HG03135 (cell line): Measurements from ENCODE around the gene NT5DC1.

Experiments used
- ATAC-seq: cut with Tn5 transposase; IDR thresholded peaks from one replicate; pipeline ENCODE4 v1.9.1; 2021; ENCODE audit warnings: mild to moderate bottlenecking, moderate library complexity; ENCODE audit not compliant: unreplicated experiment

The NT5DC1 gene

GRCh38 chr6:116133453-116133852, 32.8 kb downstream of the NT5DC1 start:
- ATAC-seq, result no peak

- no peak for ATAC-seq
Observed at GRCh38 chr6:116136373-116136772, 35.7 kb downstream of the NT5DC1 start.

- ATAC-seq, result no peak
Observed at GRCh38 chr6:116136933-116137340, 36.3 kb downstream of the NT5DC1 start.

GRCh38 chr6:116139917-116140316, 39.3 kb downstream of the NT5DC1 start:
- no peak for ATAC-seq

- no peak for ATAC-seq
Observed at GRCh38 chr6:116144605-116145004, 44.0 kb downstream of the NT5DC1 start.

GRCh38 chr6:116145803-116146675, 45.4 kb downstream of the NT5DC1 start:
- ATAC-seq, result no peak

- no peak for ATAC-seq
Observed at GRCh38 chr6:116152620-116153019, 52.0 kb downstream of the NT5DC1 start.

- ATAC-seq, result no peak
Observed at GRCh38 chr6:116154887-116155286, 54.2 kb downstream of the NT5DC1 start.

GRCh38 chr6:116156405-116157326, 56.0 kb downstream of the NT5DC1 start:
- ATAC-seq, result no peak

- ATAC-seq, result no peak
Observed at GRCh38 chr6:116157391-116157790, 56.7 kb downstream of the NT5DC1 start.

- no peak for ATAC-seq
Observed at GRCh38 chr6:116158641-116159040, 58.0 kb downstream of the NT5DC1 start.

- no peak for ATAC-seq
Observed at GRCh38 chr6:116159782-116160524, 59.3 kb downstream of the NT5DC1 start.

GRCh38 chr6:116165596-116165995, 64.9 kb downstream of the NT5DC1 start:
- no peak for ATAC-seq

- no peak for ATAC-seq
Observed at GRCh38 chr6:116166369-116166768, 65.7 kb downstream of the NT5DC1 start.

- ATAC-seq, result no peak
Observed at GRCh38 chr6:116168148-116168547, 67.5 kb downstream of the NT5DC1 start.

GRCh38 chr6:116169880-116170279, 69.2 kb downstream of the NT5DC1 start:
- ATAC-seq, result no peak

- no peak for ATAC-seq
Observed at GRCh38 chr6:116170358-116171057, 69.9 kb downstream of the NT5DC1 start.

- no peak for ATAC-seq
Observed at GRCh38 chr6:116173928-116174327, 73.3 kb downstream of the NT5DC1 start.

- no peak for ATAC-seq
Observed at GRCh38 chr6:116175344-116175743, 74.7 kb downstream of the NT5DC1 start.

GRCh38 chr6:116176596-116176995, 75.9 kb downstream of the NT5DC1 start:
- ATAC-seq, result no peak
